GM12874 (cell line): ENCODE results near the gene CNTNAP2.

Source experiments
- TF ChIP-seq, protein P1 (sequence below): IDR thresholded peaks from 2 replicates; pipeline ENCODE4 v1.5.1; 2011; ENCODE audit warnings: low read depth, mild to moderate bottlenecking, control low read depth, low read length, moderate library complexity; ENCODE audit not compliant: insufficient read depth

The CNTNAP2 gene

DNA sequence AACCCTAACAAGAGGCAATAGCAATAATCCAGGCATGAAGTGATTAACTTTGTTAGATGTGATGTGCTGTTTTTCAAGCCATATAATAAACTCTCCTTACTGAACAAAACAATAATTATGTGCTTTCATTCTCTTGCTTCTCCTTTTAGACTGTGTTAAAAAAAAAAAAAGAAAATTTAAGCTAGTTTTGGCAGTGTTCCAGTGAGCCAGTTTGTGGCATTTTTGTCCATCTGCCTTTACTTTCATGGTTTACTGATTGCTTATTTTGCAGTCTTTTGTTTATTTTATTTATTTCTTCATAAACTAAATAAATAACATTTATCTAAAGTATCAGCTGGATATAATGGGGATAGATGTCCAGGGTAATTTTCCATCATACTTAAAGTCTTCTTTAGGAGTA, 625.3 kb downstream of the CNTNAP2 start:
- TF ChIP-seq, protein P1, sequence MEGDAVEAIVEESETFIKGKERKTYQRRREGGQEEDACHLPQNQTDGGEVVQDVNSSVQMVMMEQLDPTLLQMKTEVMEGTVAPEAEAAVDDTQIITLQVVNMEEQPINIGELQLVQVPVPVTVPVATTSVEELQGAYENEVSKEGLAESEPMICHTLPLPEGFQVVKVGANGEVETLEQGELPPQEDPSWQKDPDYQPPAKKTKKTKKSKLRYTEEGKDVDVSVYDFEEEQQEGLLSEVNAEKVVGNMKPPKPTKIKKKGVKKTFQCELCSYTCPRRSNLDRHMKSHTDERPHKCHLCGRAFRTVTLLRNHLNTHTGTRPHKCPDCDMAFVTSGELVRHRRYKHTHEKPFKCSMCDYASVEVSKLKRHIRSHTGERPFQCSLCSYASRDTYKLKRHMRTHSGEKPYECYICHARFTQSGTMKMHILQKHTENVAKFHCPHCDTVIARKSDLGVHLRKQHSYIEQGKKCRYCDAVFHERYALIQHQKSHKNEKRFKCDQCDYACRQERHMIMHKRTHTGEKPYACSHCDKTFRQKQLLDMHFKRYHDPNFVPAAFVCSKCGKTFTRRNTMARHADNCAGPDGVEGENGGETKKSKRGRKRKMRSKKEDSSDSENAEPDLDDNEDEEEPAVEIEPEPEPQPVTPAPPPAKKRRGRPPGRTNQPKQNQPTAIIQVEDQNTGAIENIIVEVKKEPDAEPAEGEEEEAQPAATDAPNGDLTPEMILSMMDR: no peak

DNA sequence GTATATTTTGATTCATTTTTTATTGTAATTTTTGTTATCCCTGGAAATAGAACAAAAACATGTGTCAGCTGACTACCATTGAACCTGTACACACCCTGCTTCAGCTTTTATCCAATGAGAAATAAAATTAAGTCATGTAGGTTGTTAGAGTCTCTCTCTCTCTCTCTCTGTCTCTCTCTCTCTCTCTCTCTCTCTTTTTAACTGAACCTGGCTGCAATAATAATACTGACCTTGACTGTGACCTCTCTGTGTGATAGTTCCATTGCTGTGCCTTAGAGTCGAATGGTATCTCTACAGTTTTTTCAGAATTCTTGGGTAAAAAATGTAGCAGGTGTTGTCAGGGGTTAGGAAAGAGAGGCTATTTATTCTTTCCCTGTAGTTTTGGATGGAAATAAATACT, 637.8 kb downstream of the CNTNAP2 start:
- TF ChIP-seq, protein P1: no peak

DNA sequence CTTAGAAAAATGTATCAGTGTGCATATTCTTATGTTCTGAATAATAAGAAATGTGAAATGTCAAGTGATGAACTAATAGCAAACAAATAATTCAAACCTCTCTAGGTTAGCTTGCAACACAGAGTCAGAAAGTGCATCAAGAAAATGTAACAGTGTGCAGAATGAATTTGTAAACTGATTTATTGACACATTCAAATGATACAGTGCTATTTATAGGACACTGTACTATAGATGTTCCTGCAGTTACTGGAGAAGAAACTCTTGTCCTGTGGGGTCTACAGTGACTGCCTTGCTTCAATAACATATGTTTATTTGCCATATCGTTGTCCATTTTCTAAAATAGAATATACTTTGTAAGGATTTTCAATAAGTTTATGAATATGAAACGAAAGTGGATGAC, 639.0 kb downstream of the CNTNAP2 start:
- TF ChIP-seq, protein P1: no peak

DNA sequence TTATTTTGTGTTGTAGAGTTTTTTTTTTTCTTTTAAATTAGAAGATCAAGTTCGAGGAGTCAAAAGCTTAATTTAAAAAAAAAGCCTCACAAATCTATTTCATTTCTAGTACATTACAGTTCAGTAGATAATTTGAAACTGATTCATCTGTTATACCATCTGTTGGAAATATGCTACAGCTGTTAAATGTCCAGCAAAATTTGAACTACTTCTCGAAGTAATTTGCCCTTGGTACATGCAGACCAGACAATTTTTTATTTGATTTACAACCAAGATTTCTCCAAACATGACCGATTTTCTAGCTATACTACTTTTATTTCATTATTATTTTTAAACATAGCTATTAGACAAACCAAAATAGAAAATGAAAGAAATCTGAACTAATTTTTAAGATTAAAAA, 647.9 kb downstream of the CNTNAP2 start:
- TF ChIP-seq, protein P1: no peak

DNA sequence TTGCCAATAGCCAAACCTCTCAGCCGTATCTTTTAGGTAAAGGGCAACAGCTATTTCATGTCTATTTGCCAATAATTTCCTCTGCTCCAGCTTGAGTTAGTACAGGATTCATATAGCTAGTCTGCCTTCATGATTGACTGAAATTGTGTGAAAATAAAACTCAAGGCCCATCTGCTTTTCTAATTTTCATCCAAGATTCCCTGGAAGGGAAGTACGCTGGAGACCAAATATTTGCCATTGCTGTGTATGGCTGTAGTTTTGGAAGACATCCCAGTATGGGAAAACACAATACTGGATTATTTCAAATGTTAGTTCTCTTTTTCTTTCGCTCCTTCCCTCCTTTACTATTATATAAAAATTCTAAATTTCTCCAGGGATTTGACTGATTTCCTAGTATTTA, 652.4 kb downstream of the CNTNAP2 start:
- TF ChIP-seq, protein P1: no peak

DNA sequence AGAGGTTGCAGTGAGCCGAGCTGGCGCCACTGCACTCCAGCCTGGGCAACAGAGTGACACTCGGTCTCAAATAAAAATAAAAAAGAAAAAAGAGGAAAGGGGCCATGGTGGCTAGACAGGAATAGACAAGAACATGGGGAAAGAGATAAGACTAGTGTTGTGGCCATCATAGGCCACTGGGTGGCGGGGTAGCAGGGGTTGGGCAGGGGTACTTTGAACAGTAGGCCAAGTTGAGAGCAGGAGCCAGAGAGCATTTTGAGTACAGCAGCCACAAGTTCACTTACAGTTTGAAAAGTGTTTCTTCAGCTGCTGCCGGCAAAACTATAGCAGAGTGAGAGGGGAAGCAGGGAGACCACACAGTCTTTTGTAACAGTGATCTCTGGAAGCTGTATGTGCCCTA, 656.0 kb downstream of the CNTNAP2 start:
- TF ChIP-seq, protein P1: no peak

DNA sequence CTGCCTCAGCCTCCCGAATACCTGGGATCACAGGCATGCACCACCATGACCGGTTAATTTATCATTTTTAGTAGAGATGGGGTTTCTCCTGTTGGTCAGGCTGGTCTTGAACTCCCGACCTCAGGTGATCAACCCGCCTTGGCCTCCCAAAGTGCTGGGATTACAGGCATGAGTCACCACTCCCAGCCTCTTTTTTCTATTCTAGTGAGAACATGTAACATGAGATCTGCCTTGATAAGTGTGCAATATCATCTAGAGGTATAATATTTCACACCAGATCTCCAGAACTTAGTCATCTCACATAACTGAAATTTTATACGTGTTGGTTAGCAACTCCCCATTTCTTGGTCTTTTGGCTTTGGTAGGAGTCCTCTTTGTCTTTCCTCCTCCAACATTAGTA, 656.9 kb downstream of the CNTNAP2 start:
- TF ChIP-seq, protein P1: no peak
